ENCODE data around the gene ZNF587B.
"Not testable (repeated sequence)": the region's sequence is repeated elsewhere in the genome, so short reads cannot be mapped to it uniquely, and the experiment has no call there.

Gene ZNF587B

GRCh38 chr19:57825511-57825910, 4.6 kb upstream of the ZNF587B start:
- Histone ChIP-seq H3K27me3 (ENCODE audit: insufficient read depth, low read depth, severe bottlenecking) (no peaks in the 10 kb centered on the region), H3K36me3 (peaks cover 12% of the 10 kb centered on the region), H3K9me3 (ENCODE audit: severe bottlenecking) (no peaks in the 10 kb centered on the region), H3K27ac (no peak overlapping the region), H3K4me3 (ENCODE audit: low read depth, low read length) (no peak overlapping the region)
- TF ChIP-seq CTCF (IDR thresholded peaks at IDR 0.05; ENCODE audit: low read depth, low read length), result no peak
- no peak for DNase-seq

GRCh38 chr19:57829316-57829715, 783 bp upstream of the ZNF587B start:
- TF ChIP-seq CTCF (IDR thresholded peaks at IDR 0.05; ENCODE audit: low read depth, low read length), result no peak
- H3K4me3 ChIP-seq (ENCODE audit: low read depth, low read length), result no peak overlapping the region
- H3K9me3 ChIP-seq (ENCODE audit: severe bottlenecking), result no peaks in the 10 kb centered on the region
- no peaks in the 10 kb centered on the region for H3K27me3 ChIP-seq (ENCODE audit: insufficient read depth, low read depth, severe bottlenecking)
- DNase-seq, result no peak
- no peak overlapping the region; the same call in 1 of the 2 replicates for H3K27ac ChIP-seq
- peaks cover 12% of the 10 kb centered on the region for H3K36me3 ChIP-seq

GRCh38 chr19:57836991-57837390, 6.9 kb downstream of the ZNF587B start:
- peaks cover 15% of the 10 kb centered on the region for H3K36me3 ChIP-seq
- DNase-seq; H3K9me3 ChIP-seq (ENCODE audit: severe bottlenecking); H3K4me3 ChIP-seq (ENCODE audit: low read depth, low read length); H3K27me3 ChIP-seq (ENCODE audit: insufficient read depth, low read depth, severe bottlenecking); H3K27ac ChIP-seq: not testable (repeated sequence)

- not testable (repeated sequence) for H3K9me3 ChIP-seq (ENCODE audit: severe bottlenecking); DNase-seq; H3K27me3 ChIP-seq (ENCODE audit: insufficient read depth, low read depth, severe bottlenecking); H3K4me3 ChIP-seq (ENCODE audit: low read depth, low read length); H3K27ac ChIP-seq
- H3K36me3 ChIP-seq, result peaks cover 20% of the 10 kb centered on the region
Measured at GRCh38 chr19:57838622-57839191, 8.6 kb downstream of the ZNF587B start.

GRCh38 chr19:57841122-57841763, 11.1 kb downstream of the ZNF587B start:
- H3K36me3 ChIP-seq, result peaks cover 30% of the 10 kb centered on the region
- H3K27ac ChIP-seq, result no peak overlapping the region

GRCh38 chr19:57847164-57847563, 17.1 kb downstream of the ZNF587B start:
- H3K4me3 ChIP-seq (ENCODE audit: low read depth, low read length); H3K27me3 ChIP-seq (ENCODE audit: insufficient read depth, low read depth, severe bottlenecking); DNase-seq; H3K9me3 ChIP-seq (ENCODE audit: severe bottlenecking); H3K27ac ChIP-seq: not testable (repeated sequence)
- peaks cover 21% of the 10 kb centered on the region for H3K36me3 ChIP-seq

More at GRCh38 chr19:57841122-57841763, 11.1 kb downstream of the ZNF587B start:
- TF ChIP-seq CTCF (IDR thresholded peaks at IDR 0.05; ENCODE audit: low read depth, low read length), result no peak
- Histone ChIP-seq H3K9me3 (ENCODE audit: severe bottlenecking) (no peaks in the 10 kb centered on the region), H3K4me3 (ENCODE audit: low read depth, low read length) (no peak overlapping the region), H3K27me3 (ENCODE audit: insufficient read depth, low read depth, severe bottlenecking) (no peaks in the 10 kb centered on the region)
- no peak for DNase-seq

- Histone ChIP-seq H3K36me3 (peaks cover 23% of the 10 kb centered on the region), H3K27ac (peak overlapping the region; percentile 88), H3K4me3 (ENCODE audit: low read depth, low read length) (peak overlapping the region; percentile 88)
- H3K9me3 ChIP-seq (ENCODE audit: severe bottlenecking); DNase-seq; H3K27me3 ChIP-seq (ENCODE audit: insufficient read depth, low read depth, severe bottlenecking): not testable (repeated sequence)
Measured at GRCh38 chr19:57849162-57849665, 19.1 kb downstream of the ZNF587B start.

- Histone ChIP-seq H3K36me3 (peaks cover 22% of the 10 kb centered on the region), H3K4me3 (ENCODE audit: low read depth, low read length) (peak within 1 kb of the TSS; percentile 88), H3K27ac (peak within 1 kb of the TSS; percentile 88)
- DNase-seq, result peak; percentile 80
- H3K27me3 ChIP-seq (ENCODE audit: insufficient read depth, low read depth, severe bottlenecking); H3K9me3 ChIP-seq (ENCODE audit: severe bottlenecking): not testable (repeated sequence)
Measured at GRCh38 chr19:57849666-57850473, 19.8 kb downstream of the ZNF587B start, which contains the start of gene ZNF587. ZNF587 (plus strand) TSS chr19:57849859; CDS start chr19:57850039, 180 bp downstream.
